H9 (cell line): ENCODE measurements around the gene PARM1. TPM values are rescaled to one million over a fixed set of nuclear protein-coding genes. Genes with fewer than 3 reads are reported as not detected.

Experiments used
- DNase-seq: peaks from one replicate; pipeline ENCODE4 v3.0.0-alpha.2; 2017
- H2AFZ ChIP-seq: one replicate; pipeline ENCODE4 v1.6.1; 2013; ENCODE audit warnings: mild to moderate bottlenecking, low read length, control low read depth, moderate library complexity
- H2AK5ac ChIP-seq: 2 replicates; pipeline ENCODE4 v1.6.1; 2013; ENCODE audit warnings: low read length, control low read depth, mixed read lengths; ENCODE audit not compliant: insufficient read length
- H2BK120ac ChIP-seq: one replicate; pipeline ENCODE4 v1.6.1; 2013; ENCODE audit warnings: low read depth, mild to moderate bottlenecking, low read length, control low read depth, inconsistent platforms; ENCODE audit not compliant: poor library complexity, severe bottlenecking
- H2BK12ac ChIP-seq: 2 replicates; pipeline ENCODE4 v1.6.1; 2013; ENCODE audit warnings: low read length, control low read depth, mixed read lengths, low read depth; ENCODE audit not compliant: insufficient read length
- H2BK15ac ChIP-seq: 2 replicates; pipeline ENCODE4 v1.6.1; 2013; ENCODE audit warnings: low read depth, low read length, control low read depth
- H2BK20ac ChIP-seq: one replicate; pipeline ENCODE4 v1.6.1; 2013; ENCODE audit warnings: low read depth, mild to moderate bottlenecking, low read length, control low read depth, inconsistent platforms; ENCODE audit not compliant: poor library complexity, severe bottlenecking
- H2BK5ac ChIP-seq: 2 replicates; pipeline ENCODE4 v1.6.1; 2013; ENCODE audit warnings: low read length, control low read depth, mixed read lengths; ENCODE audit not compliant: insufficient read length
- H3K14ac ChIP-seq: 2 replicates; pipeline ENCODE4 v1.6.1; 2013; ENCODE audit warnings: low read length, control low read depth; ENCODE audit not compliant: insufficient read depth
- H3K18ac ChIP-seq: 2 replicates; pipeline ENCODE4 v1.6.1; 2013; ENCODE audit warnings: low read depth, mild to moderate bottlenecking, mixed read lengths, low read length, control low read depth; ENCODE audit not compliant: insufficient read length
- H3K23ac ChIP-seq: 2 replicates; pipeline ENCODE4 v1.6.1; 2013; ENCODE audit warnings: low read length, control low read depth, mixed read lengths, low read depth; ENCODE audit not compliant: insufficient read length
- H3K23me2 ChIP-seq: 2 replicates; pipeline ENCODE4 v1.6.1; 2013; ENCODE audit warnings: low read depth, mild to moderate bottlenecking, mixed read lengths, low read length, control low read depth; ENCODE audit not compliant: insufficient read length, poor library complexity, severe bottlenecking
- H3K27ac ChIP-seq: 2 replicates; pipeline ENCODE4 v1.5.1; 2013; ENCODE audit warnings: low read length, control low read depth, mixed read lengths, low read depth; ENCODE audit not compliant: insufficient read length
- H3K27me3 ChIP-seq: 2 replicates; pipeline ENCODE4 v1.6.1; 2013; ENCODE audit warnings: low read length, control low read depth, inconsistent platforms; ENCODE audit not compliant: insufficient read depth
- H3K4ac ChIP-seq: 2 replicates; pipeline ENCODE4 v1.6.1; 2013; ENCODE audit warnings: low read depth, mild to moderate bottlenecking, control low read depth, inconsistent platforms, low read length, moderate library complexity
- H3K4me1 ChIP-seq: 2 replicates; pipeline ENCODE4 v1.6.1; 2013; ENCODE audit warnings: low read length, control low read depth, inconsistent platforms; ENCODE audit not compliant: insufficient read depth
- H3K4me2 ChIP-seq: 2 replicates; pipeline ENCODE4 v1.6.1; 2013; ENCODE audit warnings: low read length, control low read depth, mixed read lengths; ENCODE audit not compliant: insufficient read length, insufficient read depth
- H3K56ac ChIP-seq: 2 replicates; pipeline ENCODE4 v1.6.1; 2013; ENCODE audit warnings: low read depth, mild to moderate bottlenecking, mixed read lengths, low read length, control low read depth; ENCODE audit not compliant: insufficient read length
- H3K79me1 ChIP-seq: 2 replicates; pipeline ENCODE4 v1.6.1; 2013; ENCODE audit warnings: low read depth, mild to moderate bottlenecking, moderate library complexity, low read length, control low read depth, inconsistent platforms; ENCODE audit not compliant: insufficient read depth, poor library complexity, severe bottlenecking
- H3K79me2 ChIP-seq: 2 replicates; pipeline ENCODE4 v1.6.1; 2013; ENCODE audit warnings: low read length, control low read depth, inconsistent platforms; ENCODE audit not compliant: insufficient read depth
- H3K9ac ChIP-seq: 2 replicates; pipeline ENCODE4 v1.6.1; 2013; ENCODE audit warnings: low read length, control low read depth, mixed read lengths; ENCODE audit not compliant: insufficient read length; ENCODE audit errors: extremely low read depth
- H3K9me3 ChIP-seq: one replicate; pipeline ENCODE4 v1.6.1; 2013; ENCODE audit warnings: low read depth, low read length, inconsistent platforms; ENCODE audit not compliant: control insufficient read depth
- H3T11ph ChIP-seq: one replicate; pipeline ENCODE4 v1.6.1; 2013; ENCODE audit warnings: mild to moderate bottlenecking, low read length, control low read depth, inconsistent platforms
- H4K20me1 ChIP-seq: one replicate; pipeline ENCODE4 v1.6.1; 2013; ENCODE audit not compliant: control insufficient read depth, insufficient read length, insufficient read depth
- H4K5ac ChIP-seq: 2 replicates; pipeline ENCODE4 v1.6.1; 2013; ENCODE audit warnings: low read depth, mild to moderate bottlenecking, mixed read lengths, low read length, control low read depth; ENCODE audit not compliant: insufficient read length
- H4K8ac ChIP-seq: replicated peaks from 2 replicates; pipeline ENCODE4 v1.6.1; 2013; ENCODE audit warnings: low read length, control low read depth, mixed read lengths, low read depth; ENCODE audit not compliant: insufficient read length
- H4K91ac ChIP-seq: 2 replicates; pipeline ENCODE4 v1.6.1; 2013; ENCODE audit warnings: low read depth, mild to moderate bottlenecking, moderate library complexity, mixed read lengths, low read length, control low read depth; ENCODE audit not compliant: insufficient read length
- H3K27ac Mint-ChIP-seq, 3 experiments: 2 replicates in 2 of 3; 3 replicates in 1 of 3; pipeline ENCODE4 v1.8.0; 2020 to 2021; ENCODE audit warnings: mixed read lengths in 3 of 3, mild to moderate bottlenecking in 1 of 3, moderate library complexity in 1 of 3
- H3K27me3 Mint-ChIP-seq: 2 replicates; pipeline ENCODE4 v1.8.0; 2021; ENCODE audit warnings: low read depth, mild to moderate bottlenecking, moderate library complexity, mixed read lengths
- H3K36me3 Mint-ChIP-seq, 3 experiments: 2 replicates in 2 of 3; 3 replicates in 1 of 3; pipeline ENCODE4 v1.8.0; 2020 to 2021; ENCODE audit warnings: low read depth in 3 of 3, mixed read lengths in 3 of 3; ENCODE audit not compliant: insufficient read depth in 1 of 3
- H3K4me1 Mint-ChIP-seq, 2 experiments: 2 replicates each; pipeline ENCODE4 v1.8.0; 2020; ENCODE audit warnings: mixed read lengths in 2 of 2
- H3K4me3 Mint-ChIP-seq, 2 experiments: 2 replicates in 1 of 2; 3 replicates in 1 of 2; pipeline ENCODE4 v1.8.0; 2020 to 2021; ENCODE audit warnings: mild to moderate bottlenecking in 2 of 2, mixed read lengths in 2 of 2, moderate library complexity in 1 of 2
- H3K9me3 Mint-ChIP-seq, 2 experiments: 2 replicates in 1 of 2; 3 replicates in 1 of 2; pipeline ENCODE4 v1.8.0; 2020; ENCODE audit warnings: mild to moderate bottlenecking in 2 of 2, mixed read lengths in 2 of 2, moderate library complexity in 1 of 2
- WGBS: extraction: QIAGEN DNeasy Blood & Tissue Kit; methylation state at CpG from one replicate; pipeline ENCODE4 v1.1.7; 2013; ENCODE audit warnings: missing lambda C conversion rate, low lambda C conversion rate, mixed read lengths; ENCODE audit not compliant: insufficient read length; ENCODE audit errors: extremely low coverage; 5-methylcytosine and 5-hydroxymethylcytosine counted together
- total RNA-seq: library from RNA; stranded (reverse); gene quantifications from 2 replicates; pipeline ENCODE4 v1.2.1, GENCODE V29; 2021
- TF ChIP-seq, protein P1 (sequence below): fragments of 200-600 bp; sonication (generic); conservative IDR thresholded peaks from 3 replicates; pipeline ENCODE4 v1.8.0; 2021; ENCODE audit warnings: antibody characterized with exemption, mild to moderate bottlenecking

PARM1 gene
- total RNA-seq, 1 experiment from 2014 or later, result 2.0 TPM

DNA sequence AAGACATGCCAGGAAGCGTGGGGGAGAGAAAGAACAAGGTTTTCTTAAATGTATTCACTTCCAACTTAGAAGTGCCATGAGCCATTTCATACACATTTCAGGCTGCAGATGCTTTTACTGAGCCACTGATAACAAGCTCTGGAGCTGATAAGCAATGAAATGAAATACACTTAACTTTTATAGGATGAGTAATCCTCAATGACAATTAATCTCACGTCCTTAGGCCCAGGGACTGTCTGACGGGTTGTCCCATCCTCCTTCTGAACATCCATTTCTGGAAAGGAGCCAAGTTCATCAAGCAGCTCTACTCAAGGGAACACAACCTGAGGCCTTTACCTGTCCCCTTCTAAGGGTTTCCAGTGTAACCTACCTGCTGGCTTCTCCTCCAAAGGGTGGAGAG, 121.2 kb downstream of the PARM1 start:
- DNase-seq, result no peak
- H3K9me3 ChIP-seq, result no peaks in the 10 kb centered on the region
- no peak overlapping the region for H3K23ac ChIP-seq
- no peak overlapping the region for H3T11ph ChIP-seq
- no peak overlapping the region for H4K5ac ChIP-seq
- Mint-ChIP-seq H3K4me1 (no peaks in the 10 kb centered on the region), H3K27me3 (no peaks in the 10 kb centered on the region), H3K9me3 (no peaks in the 10 kb centered on the region), H3K36me3 (no peaks in the 10 kb centered on the region), H3K27ac (no peak overlapping the region; a peak in 1 of 7 replicates), H3K4me3 (no peak overlapping the region; a peak in 1 of 5 replicates)
- H4K91ac ChIP-seq, result no peak overlapping the region
- no peak overlapping the region for H4K8ac ChIP-seq
- H3K18ac ChIP-seq, result no peak overlapping the region
- H3K27me3 ChIP-seq, result no peaks in the 10 kb centered on the region
- no peaks in the 10 kb centered on the region for H3K23me2 ChIP-seq
- H3K79me1 ChIP-seq, result no peaks in the 10 kb centered on the region
- no peak overlapping the region for H2BK12ac ChIP-seq
- H3K4ac ChIP-seq, result no peak overlapping the region
- no peak overlapping the region for H3K9ac ChIP-seq
- H3K4me1 ChIP-seq, result no peaks in the 10 kb centered on the region
- WGBS, result no CpG with 5 or more reads among the region's 3 CpGs
- H2BK15ac ChIP-seq, result no peak overlapping the region
- no peak overlapping the region for H2BK120ac ChIP-seq
- no peak overlapping the region for H3K14ac ChIP-seq
- no peak overlapping the region for H2BK20ac ChIP-seq
- no peak overlapping the region for H2AFZ ChIP-seq
- TF ChIP-seq, protein P1, sequence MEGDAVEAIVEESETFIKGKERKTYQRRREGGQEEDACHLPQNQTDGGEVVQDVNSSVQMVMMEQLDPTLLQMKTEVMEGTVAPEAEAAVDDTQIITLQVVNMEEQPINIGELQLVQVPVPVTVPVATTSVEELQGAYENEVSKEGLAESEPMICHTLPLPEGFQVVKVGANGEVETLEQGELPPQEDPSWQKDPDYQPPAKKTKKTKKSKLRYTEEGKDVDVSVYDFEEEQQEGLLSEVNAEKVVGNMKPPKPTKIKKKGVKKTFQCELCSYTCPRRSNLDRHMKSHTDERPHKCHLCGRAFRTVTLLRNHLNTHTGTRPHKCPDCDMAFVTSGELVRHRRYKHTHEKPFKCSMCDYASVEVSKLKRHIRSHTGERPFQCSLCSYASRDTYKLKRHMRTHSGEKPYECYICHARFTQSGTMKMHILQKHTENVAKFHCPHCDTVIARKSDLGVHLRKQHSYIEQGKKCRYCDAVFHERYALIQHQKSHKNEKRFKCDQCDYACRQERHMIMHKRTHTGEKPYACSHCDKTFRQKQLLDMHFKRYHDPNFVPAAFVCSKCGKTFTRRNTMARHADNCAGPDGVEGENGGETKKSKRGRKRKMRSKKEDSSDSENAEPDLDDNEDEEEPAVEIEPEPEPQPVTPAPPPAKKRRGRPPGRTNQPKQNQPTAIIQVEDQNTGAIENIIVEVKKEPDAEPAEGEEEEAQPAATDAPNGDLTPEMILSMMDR, result no peak
- no peaks in the 10 kb centered on the region for H3K79me2 ChIP-seq
- H2BK5ac ChIP-seq, result no peak overlapping the region
- H3K27ac ChIP-seq, result no peak overlapping the region
- no peak overlapping the region for H3K4me2 ChIP-seq
- H3K56ac ChIP-seq, result no peak overlapping the region
- no peaks in the 10 kb centered on the region for H4K20me1 ChIP-seq
- no peak overlapping the region for H2AK5ac ChIP-seq
